NCI-H2081 treated with DMSO at 0.1 percent for 48 hours (cell line): ENCODE measurements around the gene TTC33.
"Not testable (repeated sequence)": the region's sequence is repeated elsewhere in the genome, so short reads cannot be mapped to it uniquely, and the experiment has no call there.

ENCODE experiments used
- DNase-seq: peaks from one replicate; lab custom pipeline; 2025; lab: John Stamatoyannopoulos, UW

TTC33 gene

DNA sequence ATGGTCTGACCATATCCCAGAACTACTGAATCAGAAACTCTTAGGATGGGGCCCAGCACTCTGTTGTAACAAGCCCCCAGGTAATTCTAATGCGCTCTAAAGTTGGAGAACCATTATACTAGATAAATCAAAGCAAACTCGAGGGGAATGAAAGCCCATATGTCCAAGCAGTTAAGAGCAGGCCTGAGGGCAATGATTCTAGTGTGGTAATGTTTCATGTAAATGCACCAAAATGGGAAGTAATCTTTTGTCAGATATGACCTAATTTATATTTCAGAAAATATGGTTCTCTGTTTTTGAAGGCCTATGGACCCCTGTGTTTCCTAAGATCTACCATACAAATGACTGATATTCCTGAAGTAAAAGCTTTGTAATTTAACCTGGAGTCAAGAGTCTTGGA lies 184.0 kb downstream of the TTC33 start:
- no peak for DNase-seq

DNA sequence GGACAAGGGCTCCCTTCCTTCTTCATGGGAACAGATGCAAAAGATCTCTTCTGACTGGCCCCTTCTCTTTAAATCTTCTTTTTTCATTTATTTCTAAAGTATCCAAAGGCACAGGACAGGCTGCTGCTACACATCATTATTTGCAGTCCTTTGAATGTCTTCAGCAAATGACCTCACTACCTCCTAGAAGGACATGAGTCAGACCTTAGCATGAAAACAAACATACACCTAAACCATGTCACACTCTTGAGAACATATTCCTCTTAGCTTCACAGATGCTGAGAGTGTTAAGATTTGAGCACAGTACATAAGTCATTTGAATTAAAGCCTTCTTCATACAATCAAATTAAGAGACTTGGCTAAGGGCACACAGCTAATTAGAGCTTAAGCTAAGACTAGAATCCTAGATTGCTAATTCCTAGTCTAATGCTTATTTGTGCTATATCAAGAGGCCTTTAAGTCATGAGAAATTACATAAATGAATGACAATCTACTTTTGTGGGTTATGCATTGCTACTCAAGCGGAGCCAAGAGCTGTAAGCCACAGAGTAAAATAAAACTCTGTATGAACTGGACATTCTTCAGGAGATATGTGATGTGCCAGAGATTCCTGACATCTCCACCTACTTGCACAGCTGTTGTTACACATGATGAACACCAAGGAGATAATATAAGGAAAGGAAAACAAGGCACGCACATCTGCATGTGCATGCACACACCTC lies 185.2 kb downstream of the TTC33 start:
- no peak for DNase-seq

DNA sequence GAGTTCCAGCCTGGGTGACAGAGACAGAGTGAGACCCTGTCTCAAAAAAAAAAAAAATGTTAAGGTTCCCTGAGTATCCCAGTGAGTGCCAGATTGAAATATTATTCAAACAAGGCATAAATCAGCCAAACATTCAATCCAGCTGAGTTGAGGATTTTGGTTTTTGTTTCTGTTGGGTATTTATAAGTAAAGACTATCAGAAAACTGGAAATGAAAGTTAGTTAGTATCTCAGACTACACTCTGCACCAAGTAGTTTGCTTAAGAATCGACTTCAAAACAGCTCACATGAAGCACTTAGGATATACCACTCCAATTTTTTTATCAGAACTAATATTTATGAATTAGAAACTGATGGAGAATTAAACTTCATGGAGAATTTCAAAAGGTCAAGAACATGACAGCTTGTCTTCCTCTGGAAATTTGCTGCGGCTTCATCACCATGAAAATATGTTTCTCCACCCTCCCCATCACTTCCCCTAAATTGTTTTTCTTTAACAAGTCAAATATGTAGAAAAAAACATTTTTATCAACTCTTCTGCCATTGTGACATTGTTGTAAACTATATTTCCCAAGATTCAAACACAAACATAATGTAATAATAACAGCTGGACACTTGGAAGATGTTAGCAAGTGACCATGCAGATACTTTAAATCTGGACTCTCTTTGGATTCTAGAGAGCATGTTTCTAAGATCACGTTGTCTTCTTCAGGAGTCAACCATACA lies 186.1 kb downstream of the TTC33 start:
- no peak for DNase-seq

DNA sequence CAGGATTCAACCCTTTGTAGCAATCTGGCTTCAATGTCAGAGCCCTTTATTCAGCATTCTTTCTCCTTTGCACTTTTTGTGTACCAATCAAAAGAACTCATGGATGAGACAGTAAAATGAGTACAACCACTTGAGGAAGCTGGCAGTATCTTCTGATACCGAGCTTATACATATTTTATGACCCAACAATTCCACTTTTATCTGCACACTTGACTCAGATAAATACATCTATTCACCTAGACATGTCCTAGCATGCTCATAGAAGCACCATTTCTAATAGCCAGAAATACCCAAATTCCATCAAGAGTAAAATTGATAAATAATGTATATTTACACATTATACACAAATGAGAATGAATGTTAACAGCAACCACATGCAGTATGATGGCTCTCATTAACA lies 187.2 kb downstream of the TTC33 start:
- DNase-seq: no peak

DNA sequence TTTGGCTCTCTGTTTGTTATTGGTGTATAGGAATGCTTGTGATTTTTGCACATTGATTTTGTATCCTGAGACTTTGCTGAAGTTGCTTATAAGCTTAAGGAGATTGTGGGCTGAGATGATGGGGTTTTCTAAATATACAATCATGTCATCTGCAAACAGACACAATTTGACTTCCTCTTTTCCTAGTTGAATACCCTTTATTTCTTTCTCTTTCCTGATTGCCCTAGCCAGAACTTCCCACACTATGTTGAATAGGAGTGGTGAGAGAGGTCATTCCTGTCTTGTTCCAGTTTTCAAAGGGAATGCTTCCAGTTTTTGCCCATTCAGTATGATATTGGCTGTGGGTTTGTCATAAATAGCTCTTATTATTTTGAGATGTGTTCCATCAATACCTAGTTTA lies 192.6 kb downstream of the TTC33 start:
- not testable (repeated sequence) for DNase-seq

DNA sequence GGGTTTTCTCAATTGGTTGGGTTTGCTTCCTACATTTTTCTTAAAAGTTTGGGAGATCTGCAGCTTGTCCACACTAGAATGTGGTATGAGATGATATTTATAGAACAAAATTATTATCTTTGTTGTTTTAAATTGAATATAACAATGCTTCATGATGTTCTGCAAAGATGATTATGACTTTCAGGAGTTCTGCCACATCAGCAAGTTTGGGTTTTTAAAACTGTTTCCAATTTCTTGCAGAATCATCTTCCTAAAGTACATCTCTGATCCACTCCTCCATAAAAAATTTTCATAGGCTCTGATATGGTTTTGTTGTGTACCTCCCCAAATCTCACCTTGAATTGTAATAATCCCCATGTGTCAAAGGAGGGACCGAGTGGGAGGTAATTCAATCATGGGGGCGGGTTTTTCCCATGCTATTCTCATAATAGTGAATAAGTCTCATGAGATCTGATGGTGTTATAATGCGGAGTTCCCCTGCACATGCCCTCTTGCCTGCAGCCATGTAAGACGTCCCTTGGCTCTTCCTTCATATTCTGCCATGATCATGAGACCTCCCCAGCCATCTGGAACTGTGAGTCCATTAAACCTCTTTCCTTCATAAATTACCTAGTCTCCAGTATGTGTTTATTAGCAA lies 195.2 kb downstream of the TTC33 start:
- no peak for DNase-seq

DNA sequence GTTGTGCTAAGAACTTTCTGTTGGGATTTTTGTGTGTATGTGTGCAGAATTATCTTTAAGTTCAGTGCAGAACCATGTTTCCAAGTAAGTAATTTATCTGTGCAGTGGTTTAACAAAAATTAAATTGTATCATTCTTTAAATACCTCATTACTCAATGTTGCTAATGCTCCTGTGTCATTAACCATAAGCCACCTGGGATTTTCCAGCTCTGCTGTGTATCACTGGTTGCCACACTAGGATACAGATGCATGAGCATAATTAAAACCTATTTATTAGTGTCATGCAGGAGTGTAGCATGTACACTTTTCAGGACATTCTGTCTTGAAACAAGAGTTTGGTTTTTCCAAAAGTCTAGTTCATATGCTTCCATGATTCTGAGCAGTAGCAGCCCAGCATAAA lies 196.5 kb downstream of the TTC33 start:
- DNase-seq: no peak

DNA sequence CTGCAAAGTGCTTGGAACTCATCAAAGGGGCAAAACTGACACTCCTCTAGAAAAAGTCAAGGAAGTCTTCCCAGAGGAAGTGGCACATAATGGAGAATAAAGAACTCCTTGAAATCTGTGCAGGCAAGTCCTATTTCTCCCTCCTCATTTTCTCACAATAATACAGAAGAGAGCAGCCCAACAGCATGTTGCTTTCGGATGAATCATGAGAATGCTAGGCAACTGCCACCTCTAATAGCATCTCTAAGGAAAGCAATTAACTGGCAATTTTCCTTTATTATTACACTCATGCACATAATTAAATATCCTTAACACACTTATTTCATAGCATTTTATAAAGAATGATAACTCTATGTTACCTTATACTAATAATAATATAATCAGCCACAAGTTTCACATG lies 198.3 kb downstream of the TTC33 start:
- DNase-seq: no peak

DNA sequence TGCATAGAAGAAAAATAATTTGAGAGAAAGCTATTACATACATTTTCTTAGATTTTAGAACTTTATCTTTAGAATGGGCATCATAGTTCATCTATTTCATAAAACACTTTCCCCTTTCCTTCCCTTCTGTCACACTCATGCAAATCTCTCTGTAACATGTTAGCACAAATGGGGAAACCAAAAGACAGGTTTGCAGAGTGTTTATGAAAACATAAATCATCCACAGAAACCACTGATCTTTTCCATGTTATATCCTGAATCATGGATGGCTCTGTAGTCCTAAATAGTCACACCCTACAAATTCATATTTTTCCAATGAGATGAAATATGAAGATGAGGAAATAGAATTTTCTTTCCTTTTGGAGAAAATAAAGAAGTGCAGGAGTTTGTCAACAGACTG lies 198.9 kb downstream of the TTC33 start:
- no peak for DNase-seq

DNA sequence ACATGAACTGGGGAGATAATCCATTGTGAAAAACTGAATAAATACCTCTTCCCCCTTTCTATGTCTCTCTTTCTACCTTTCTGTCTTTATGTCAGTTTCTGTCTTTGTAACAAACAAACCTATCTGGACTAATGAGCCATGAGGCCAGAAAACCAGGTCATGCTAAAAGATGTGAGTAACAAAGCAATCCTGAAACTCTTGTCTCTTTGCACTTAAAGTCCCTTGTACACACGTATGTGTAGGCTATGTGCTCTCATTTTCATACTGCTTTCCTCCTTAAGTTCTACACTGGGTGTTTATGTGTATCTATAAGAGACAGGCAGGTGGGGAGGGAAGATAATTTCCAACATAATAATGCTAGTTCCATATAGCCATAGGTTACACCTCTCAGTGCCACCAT lies 199.9 kb downstream of the TTC33 start:
- DNase-seq: no peak

DNA sequence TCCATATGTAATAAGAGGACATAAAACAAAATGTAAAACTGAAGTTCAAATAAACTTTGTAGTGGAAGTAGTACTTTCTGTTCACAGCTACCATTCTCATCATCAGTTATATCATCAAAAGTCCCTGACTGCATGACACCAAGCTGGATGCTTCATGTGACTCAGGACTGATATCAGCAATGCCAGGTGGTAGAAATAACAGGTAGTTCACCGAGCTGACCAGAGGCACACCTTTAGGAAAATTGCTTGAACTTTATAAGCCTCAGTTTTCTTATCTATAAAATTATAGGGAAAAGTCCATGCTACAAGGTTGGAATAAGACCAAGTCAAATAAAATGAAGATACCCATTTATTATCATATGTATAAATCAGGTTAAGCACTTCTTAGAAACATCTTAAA lies 200.9 kb downstream of the TTC33 start:
- no peak for DNase-seq

DNA sequence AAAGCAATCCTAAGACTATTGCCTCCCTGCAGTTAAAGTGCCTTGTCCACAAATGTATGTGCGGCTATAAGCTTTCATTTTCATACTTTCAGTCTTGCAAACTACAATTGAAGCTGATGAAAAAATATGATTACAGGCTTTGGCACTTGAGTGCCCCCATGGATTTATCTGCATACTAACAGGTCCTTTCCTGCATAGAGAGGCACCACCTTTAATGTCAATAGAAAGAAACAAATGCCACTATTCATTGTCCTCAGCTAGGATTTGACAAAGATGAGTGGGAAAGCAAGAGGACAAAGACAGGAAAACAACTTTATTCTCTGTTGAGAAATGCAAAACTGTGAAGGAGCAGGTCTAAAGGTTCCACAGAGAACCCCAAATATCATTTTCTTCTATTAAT lies 201.7 kb downstream of the TTC33 start:
- no peak for DNase-seq

DNA sequence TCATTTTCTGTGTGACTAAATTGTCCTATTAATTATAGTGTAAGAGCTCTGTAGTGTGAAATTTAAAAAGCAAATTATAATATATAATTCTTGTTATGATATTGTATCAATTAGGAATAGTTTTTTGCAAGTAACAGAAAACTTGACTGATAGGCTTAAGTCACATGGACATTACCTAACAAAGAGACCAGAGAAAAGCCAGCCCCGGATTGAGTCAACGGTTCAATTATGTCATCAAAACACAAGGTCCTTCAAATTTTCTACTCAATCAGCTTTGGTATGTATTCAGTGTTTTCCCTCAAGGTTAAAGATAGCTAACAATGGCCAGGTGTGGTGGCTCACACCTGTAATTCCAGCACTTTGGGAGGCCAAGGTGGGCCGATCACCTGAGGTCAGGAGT lies 202.8 kb downstream of the TTC33 start:
- no peak for DNase-seq

DNA sequence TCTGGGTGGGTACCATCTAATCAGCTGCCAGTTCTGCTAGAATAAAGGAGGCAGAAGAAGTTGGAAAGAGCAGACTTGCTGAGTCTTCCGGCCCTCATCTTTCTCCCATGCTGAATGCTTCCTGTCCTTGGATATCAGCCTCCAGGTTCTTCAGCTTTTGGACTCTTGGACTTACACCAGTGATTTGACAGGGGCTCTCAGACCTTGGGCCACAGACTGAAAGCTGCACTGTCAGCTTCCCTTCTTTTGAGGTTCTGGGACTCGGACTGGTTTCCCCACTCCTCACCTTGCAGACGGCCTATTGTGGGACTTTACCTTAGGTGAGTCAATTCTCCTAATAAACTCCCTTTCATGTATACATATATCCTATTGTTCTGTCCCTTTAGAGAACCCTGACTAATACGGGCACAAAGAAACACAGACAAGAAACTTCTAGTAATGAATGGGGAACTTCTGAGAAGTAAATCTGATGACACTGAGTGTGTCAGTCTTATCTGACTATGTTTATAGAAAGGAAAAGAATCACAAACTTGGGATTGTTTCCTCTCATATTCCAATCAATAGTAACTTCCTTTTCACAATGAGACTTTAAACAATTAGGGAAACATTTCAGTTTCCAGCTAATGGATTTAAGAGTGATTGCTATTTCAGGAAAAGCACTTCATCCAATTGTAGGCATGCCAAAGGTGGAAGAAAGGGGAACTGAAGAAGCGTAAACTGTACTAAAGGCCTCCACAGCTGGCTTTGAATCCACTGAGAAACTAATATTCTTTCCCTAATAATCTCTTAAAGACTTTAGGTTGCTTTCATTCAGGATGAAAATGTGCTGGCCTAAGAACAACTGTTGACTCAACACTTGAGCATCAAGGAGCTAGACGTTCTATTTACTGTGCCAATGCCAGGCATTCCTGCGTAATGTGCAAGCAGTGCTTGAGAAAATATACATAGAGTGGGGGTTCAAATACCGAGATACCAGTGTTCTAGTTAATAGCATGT lies 204.0 kb downstream of the TTC33 start:
- DNase-seq: no peak

DNA sequence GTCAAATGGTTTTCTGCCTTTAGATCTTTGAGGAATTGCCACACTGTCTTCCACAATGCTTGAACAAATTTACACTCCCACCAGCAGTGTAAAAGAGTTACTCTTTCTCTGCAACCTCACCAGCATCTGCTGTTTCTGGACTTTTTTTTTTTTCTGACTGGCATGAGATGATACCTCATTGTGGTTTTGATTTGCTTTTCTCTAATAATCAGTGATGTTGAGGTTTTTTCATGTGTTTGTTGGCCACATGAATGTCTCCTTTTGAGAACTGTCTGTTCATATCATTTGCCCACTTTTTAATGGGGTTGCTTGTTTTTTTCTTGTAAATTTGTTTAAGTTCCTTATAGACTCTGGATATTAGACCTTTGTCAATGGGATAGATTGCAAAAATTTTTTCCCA lies 205.3 kb downstream of the TTC33 start:
- no peak for DNase-seq

DNA sequence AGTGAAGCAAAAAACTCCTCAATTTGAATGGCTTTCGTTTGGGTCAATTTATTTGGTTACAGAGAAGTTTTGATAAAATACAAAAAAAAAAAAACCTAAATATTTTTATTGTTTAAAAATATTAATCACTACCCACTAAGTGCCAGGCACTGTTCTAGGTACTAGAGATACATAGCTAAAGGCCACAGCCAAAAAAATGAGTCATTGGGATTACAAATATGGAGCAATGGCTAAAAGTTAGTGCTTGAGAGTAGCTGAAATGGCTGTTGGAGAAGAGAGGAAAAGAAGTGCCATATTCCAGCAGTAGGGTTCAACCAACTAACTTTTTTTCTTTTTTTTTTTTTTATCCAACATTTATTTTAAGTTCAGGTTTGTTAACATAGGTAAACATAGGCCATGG lies 206.1 kb downstream of the TTC33 start:
- no peak for DNase-seq

DNA sequence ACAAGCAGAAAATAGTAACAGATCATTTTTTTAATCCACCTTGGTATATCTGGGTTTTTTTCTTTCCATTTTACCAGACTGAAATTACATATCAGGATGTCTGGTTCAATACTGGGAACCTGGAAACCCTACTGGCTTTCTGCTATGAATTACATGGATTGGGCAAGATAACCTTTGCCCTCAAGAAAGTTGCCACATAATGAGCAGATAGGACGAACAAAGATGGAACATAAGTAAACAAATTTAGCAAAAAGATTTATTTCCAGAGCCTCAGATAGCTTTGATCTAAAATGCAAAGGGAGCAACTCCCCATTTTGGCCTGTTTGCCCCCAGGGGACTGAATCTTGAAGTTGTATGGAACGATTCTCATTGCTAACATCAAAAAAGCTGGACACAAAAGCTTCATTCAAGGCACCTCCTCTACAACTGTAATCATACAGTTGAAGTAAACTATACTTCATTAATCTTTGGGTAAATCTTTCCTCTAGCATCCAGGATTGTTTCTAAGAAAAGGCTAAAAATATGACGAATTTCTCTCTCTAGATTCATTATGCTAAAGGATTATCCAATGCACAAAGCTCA lies 207.7 kb downstream of the TTC33 start:
- no peak for DNase-seq

DNA sequence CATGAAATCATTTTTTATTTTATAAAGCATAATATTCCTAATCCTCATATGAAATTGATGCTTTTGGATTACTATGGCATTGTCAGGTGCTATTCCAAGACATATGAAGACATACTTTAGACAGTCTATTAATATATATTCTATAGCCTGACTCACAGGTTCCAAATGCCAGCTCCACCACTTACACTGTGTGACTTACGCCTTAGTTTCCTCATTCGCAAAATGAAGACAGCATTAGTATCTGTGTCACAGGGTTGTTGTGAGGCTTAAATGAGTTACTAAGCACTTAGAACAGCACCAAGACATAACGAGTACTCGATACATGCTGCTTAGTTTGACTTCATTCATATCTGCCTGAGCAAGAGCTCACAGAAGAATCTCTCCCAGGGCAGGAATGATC lies 208.2 kb downstream of the TTC33 start:
- DNase-seq: no peak

DNA sequence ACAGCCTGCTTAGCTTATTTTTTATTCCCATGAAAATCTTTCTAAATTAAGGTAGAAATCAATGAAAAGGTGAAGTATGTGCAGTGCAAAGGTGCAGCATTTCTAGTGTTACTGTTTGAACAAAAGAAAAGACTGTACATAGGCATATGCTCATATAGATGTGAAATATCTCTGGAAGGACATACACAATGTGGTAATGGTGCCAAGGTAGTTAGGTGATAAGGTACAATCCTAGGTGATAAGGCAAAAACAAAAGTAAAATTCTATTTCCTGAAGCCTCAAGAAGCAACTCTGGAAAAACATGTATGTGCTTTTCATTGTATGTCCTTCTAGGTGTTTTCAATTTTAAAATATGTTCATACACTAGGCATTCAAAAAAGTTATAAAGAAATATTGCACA lies 215.5 kb downstream of the TTC33 start:
- no peak for DNase-seq

DNA sequence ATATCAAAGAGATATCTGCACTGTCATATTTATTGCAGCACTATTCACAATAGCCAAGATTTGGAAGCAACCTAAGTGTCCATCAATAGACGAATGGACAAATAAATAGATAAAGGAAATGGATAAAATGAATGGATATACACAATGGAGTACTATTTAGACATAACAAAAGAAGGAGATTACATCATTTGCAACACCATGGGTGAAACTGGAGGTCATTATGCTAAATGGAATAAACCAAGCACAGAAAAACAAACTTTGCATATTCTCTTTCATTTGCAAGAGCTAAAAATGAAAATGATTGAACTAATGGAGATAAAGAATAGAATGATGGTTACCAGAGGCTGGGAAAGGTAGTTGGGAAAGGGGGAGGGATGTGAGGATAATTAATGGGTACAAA lies 231.1 kb downstream of the TTC33 start:
- DNase-seq: no peak

DNA sequence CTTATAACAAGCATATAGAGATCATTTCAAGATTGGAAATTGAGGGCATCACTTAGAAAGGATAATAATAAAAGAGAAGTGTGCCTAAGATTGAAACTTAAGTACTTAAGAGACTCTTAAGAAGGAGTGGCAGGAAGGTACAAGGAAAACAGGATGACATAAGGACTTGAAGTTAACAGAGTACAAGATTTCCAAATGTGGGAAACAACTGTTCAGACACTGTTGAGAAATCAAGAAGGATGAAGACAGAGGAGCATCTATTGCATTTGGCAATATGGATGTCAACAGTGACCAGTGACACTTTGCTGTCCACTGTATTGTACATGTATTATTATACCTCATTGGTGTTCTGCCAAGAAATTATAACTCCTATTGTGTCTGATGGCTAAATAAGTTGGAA lies 233.8 kb downstream of the TTC33 start:
- no peak for DNase-seq
